IMR-90 (cell line): ENCODE measurements around the gene SLFN12L. TPM values are rescaled to one million over a fixed set of nuclear protein-coding genes. Genes with fewer than 3 reads are reported as not detected.

Source experiments
- ATAC-seq: fragments of 200-7000 bp; cut with Tn5 transposase; 2 replicates; pipeline ENCODE4 v1.9.1; 2020; ENCODE audit warnings: low read depth, mild to moderate bottlenecking, moderate library complexity
- BruUV-seq: library from RNA; stranded (reverse); fragments of 400-500 nt; replicated peaks from 2 replicates; lab custom pipeline; 2021; lab: Mats Ljungman, UMichigan
- CTCF ChIA-PET: fragments of 300-600 bp; formaldehyde crosslinking; extraction: SDS; loops from one replicate; lab custom pipeline; 2021; ENCODE audit warnings: antibody characterized with exemption; lab: Yijun Ruan, JAX
- POLR2A ChIA-PET: fragments of 300-600 bp; sonication (Branson Sonifier 250); formaldehyde crosslinking; loops from one replicate; lab custom pipeline; 2022; ENCODE audit warnings: antibody characterized with exemption; ENCODE audit not compliant: unreplicated experiment; lab: Charles Lee
- DNase-seq: peaks from one replicate; pipeline ENCODE4 v3.0.0; 2013
- H2AFZ ChIP-seq: replicated peaks from 2 replicates; pipeline ENCODE3; 2013; ENCODE audit warnings: low read length, mild to moderate bottlenecking; ENCODE audit not compliant: poor library complexity
- H2AK5ac ChIP-seq: 2 replicates; pipeline ENCODE4 v1.6.1; 2013; ENCODE audit warnings: low read depth, low read length, inconsistent platforms
- H2AK9ac ChIP-seq: replicated peaks from 2 replicates; pipeline ENCODE3; 2013; ENCODE audit warnings: mild to moderate bottlenecking, low read depth, low read length, moderate library complexity; ENCODE audit not compliant: poor library complexity
- H2BK120ac ChIP-seq: 2 replicates; pipeline ENCODE4 v1.6.1; 2013; ENCODE audit warnings: low read depth, low read length, inconsistent platforms
- H2BK15ac ChIP-seq: 3 replicates; pipeline ENCODE4 v1.6.1; 2013; ENCODE audit warnings: low read depth, low read length, inconsistent platforms
- H2BK20ac ChIP-seq: 2 replicates; pipeline ENCODE4 v1.6.1; 2013; ENCODE audit warnings: low read depth, mild to moderate bottlenecking, inconsistent platforms, low read length, moderate library complexity
- H2BK5ac ChIP-seq: 2 replicates; pipeline ENCODE4 v1.6.1; 2013; ENCODE audit warnings: mild to moderate bottlenecking, low read depth, low read length, inconsistent platforms; ENCODE audit not compliant: poor library complexity, severe bottlenecking
- H3K14ac ChIP-seq: replicated peaks from 2 replicates; pipeline ENCODE4 v1.6.1; 2013; ENCODE audit warnings: low read depth, low read length, inconsistent platforms
- H3K18ac ChIP-seq: 2 replicates; pipeline ENCODE4 v1.6.1; 2013; ENCODE audit warnings: low read depth, low read length, control low read depth
- H3K23ac ChIP-seq: 2 replicates; pipeline ENCODE4 v1.6.1; 2013; ENCODE audit warnings: low read depth, low read length, inconsistent platforms
- H3K27ac ChIP-seq: 2 replicates; pipeline ENCODE4 v1.5.1; 2013; ENCODE audit warnings: mild to moderate bottlenecking, control low read depth, low read length; ENCODE audit not compliant: insufficient read depth
- H3K27me3 ChIP-seq: 2 replicates; pipeline ENCODE4 v1.6.1; 2013; ENCODE audit warnings: low read length; ENCODE audit not compliant: control insufficient read depth, insufficient read depth
- H3K36me3 ChIP-seq: 2 replicates; pipeline ENCODE4 v1.6.1; 2013; ENCODE audit warnings: low read length, mixed read lengths; ENCODE audit not compliant: control insufficient read depth, insufficient read depth
- H3K4ac ChIP-seq: 2 replicates; pipeline ENCODE4 v1.6.1; 2013; ENCODE audit warnings: low read depth, low read length, inconsistent platforms
- H3K4me1 ChIP-seq: 2 replicates; pipeline ENCODE4 v1.6.1; 2013; ENCODE audit warnings: low read length, mixed read lengths; ENCODE audit not compliant: control insufficient read depth, insufficient read depth
- H3K4me2 ChIP-seq: 2 replicates; pipeline ENCODE4 v1.6.1; 2013; ENCODE audit warnings: low read depth, mild to moderate bottlenecking, control low read depth, low read length, moderate library complexity
- H3K4me3 ChIP-seq: 2 replicates; pipeline ENCODE4 v1.5.1; 2013; ENCODE audit warnings: low read depth, mild to moderate bottlenecking, control low read depth, low read length, moderate library complexity; ENCODE audit not compliant: insufficient read depth
- H3K56ac ChIP-seq: 2 replicates; pipeline ENCODE4 v1.6.1; 2013; ENCODE audit warnings: low read length, inconsistent platforms; ENCODE audit not compliant: insufficient read depth; ENCODE audit errors: extremely low read depth
- H3K79me1 ChIP-seq, 2 experiments: 2 replicates each; pipeline ENCODE4 v1.6.1; 2013; ENCODE audit warnings: low read length in 2 of 2, inconsistent platforms in 1 of 2, low read depth in 1 of 2
- H3K9ac ChIP-seq: 2 replicates; pipeline ENCODE4 v1.6.1; 2013; ENCODE audit warnings: low read depth, low read length, control low read depth
- H3K9me1 ChIP-seq: 2 replicates; pipeline ENCODE4 v1.6.1; 2013; ENCODE audit warnings: low read length, inconsistent platforms; ENCODE audit not compliant: insufficient read depth
- H3K9me3 ChIP-seq: 2 replicates; pipeline ENCODE4 v1.6.1; 2013; ENCODE audit warnings: low read length; ENCODE audit not compliant: control insufficient read depth, insufficient read depth
- H4K20me1 ChIP-seq: 2 replicates; pipeline ENCODE4 v1.6.1; 2013; ENCODE audit warnings: low read length, inconsistent platforms; ENCODE audit not compliant: insufficient read depth
- H4K5ac ChIP-seq: 2 replicates; pipeline ENCODE4 v1.6.1; 2013; ENCODE audit warnings: mild to moderate bottlenecking, low read depth, low read length, control low read depth
- H4K8ac ChIP-seq, 2 experiments: 2 replicates each; pipeline ENCODE4 v1.6.1; 2013; ENCODE audit warnings: low read depth in 2 of 2, low read length in 2 of 2, control low read depth in 1 of 2, inconsistent platforms in 1 of 2
- H4K91ac ChIP-seq: 2 replicates; pipeline ENCODE4 v1.6.1; 2013; ENCODE audit warnings: low read depth, low read length, inconsistent platforms; ENCODE audit not compliant: insufficient read depth
- BHLHE40 ChIP-seq: fragments of 150-350 bp; IDR thresholded peaks from 2 replicates; pipeline ENCODE4 v1.6.1; 2016; ENCODE audit warnings: mild to moderate bottlenecking, low read depth, low read length
- CEBPB ChIP-seq: IDR thresholded peaks from 2 replicates; pipeline ENCODE4 v1.6.1; 2012; ENCODE audit warnings: low read depth, low read length, improper control_type of control experiment
- CHD1 ChIP-seq: IDR thresholded peaks from 2 replicates; pipeline ENCODE4 v1.6.1; 2012; ENCODE audit warnings: low read depth, low read length, improper control_type of control experiment
- CTCF ChIP-seq: conservative IDR thresholded peaks from 2 replicates; pipeline ENCODE4 v1.5.1; 2012; ENCODE audit warnings: mild to moderate bottlenecking, low read depth, low read length, improper control_type of control experiment
- ELK1 ChIP-seq: fragments of 150-350 bp; IDR thresholded peaks from 2 replicates; pipeline ENCODE4 v1.6.1; 2016; ENCODE audit warnings: low read depth, mild to moderate bottlenecking, low read length, moderate library complexity, borderline replicate concordance
- FOS ChIP-seq: fragments of 150-350 bp; IDR thresholded peaks from 2 replicates; pipeline ENCODE4 v1.6.1; 2016; ENCODE audit warnings: low read depth, low read length
- MAFK ChIP-seq: IDR thresholded peaks from 2 replicates; pipeline ENCODE4 v1.6.1; 2012; ENCODE audit warnings: low read depth, low read length, improper control_type of control experiment
- MAZ ChIP-seq: IDR thresholded peaks from 2 replicates; pipeline ENCODE4 v1.6.1; 2012; ENCODE audit warnings: low read depth, mild to moderate bottlenecking, low read length, improper control_type of control experiment, moderate library complexity, borderline replicate concordance
- MXI1 ChIP-seq: IDR thresholded peaks from 2 replicates; pipeline ENCODE4 v1.6.1; 2012; ENCODE audit warnings: low read depth, mild to moderate bottlenecking, low read length, moderate library complexity, borderline replicate concordance
- NFE2L2 ChIP-seq: fragments of 150-350 bp; IDR thresholded peaks from 2 replicates; pipeline ENCODE4 v1.6.1; 2016; ENCODE audit warnings: low read depth, mild to moderate bottlenecking, low read length
- POLR2A ChIP-seq: IDR thresholded peaks from 2 replicates; pipeline ENCODE4 v1.6.1; 2012; ENCODE audit warnings: mild to moderate bottlenecking, low read depth, low read length
- RAD21 ChIP-seq: IDR thresholded peaks from 2 replicates; pipeline ENCODE4 v1.6.1; 2012; ENCODE audit warnings: low read length, improper control_type of control experiment
- RCOR1 ChIP-seq: IDR thresholded peaks from 2 replicates; pipeline ENCODE4 v1.6.1; 2012; ENCODE audit warnings: mild to moderate bottlenecking, low read length, improper control_type of control experiment; ENCODE audit not compliant: insufficient replicate concordance
- RFX5 ChIP-seq: IDR thresholded peaks from 2 replicates; pipeline ENCODE4 v1.8.0; 2012; ENCODE audit warnings: low read depth, mild to moderate bottlenecking, low read length, moderate library complexity
- SMC3 ChIP-seq: fragments of 150-350 bp; IDR thresholded peaks from 2 replicates; pipeline ENCODE4 v1.6.1; 2016; ENCODE audit warnings: low read depth, mild to moderate bottlenecking, antibody characterized with exemption, low read length, moderate library complexity
- USF2 ChIP-seq: fragments of 150-350 bp; IDR thresholded peaks from 2 replicates; pipeline ENCODE4 v1.6.1; 2017; ENCODE audit warnings: mild to moderate bottlenecking, antibody characterized with exemption, low read length, low read depth
- WGBS, 2 experiments: methylation state at CpG; one replicate each; pipeline versions ENCODE4 v1.1.5 to v1.1.7; 2013; ENCODE audit warnings: missing lambda C conversion rate in 2 of 2; ENCODE audit not compliant: insufficient read length in 1 of 2; ENCODE audit errors: extremely low coverage in 2 of 2; 5-methylcytosine and 5-hydroxymethylcytosine counted together
- dilution Hi-C: fragments of 300-500 bp; cut with HindIII; formaldehyde crosslinking; loops from one replicate; pipeline ENCODE4 v1.14.3; 2018; ENCODE audit warnings: low sequenced_read_pairs; ENCODE audit not compliant: unreplicated experiment
- in situ Hi-C: fragments of 300-500 bp; cut with MboI; formaldehyde crosslinking; loops from 3 replicates; pipeline ENCODE4 v1.14.3; 2019; ENCODE audit warnings: low sequenced_read_pairs, inconsistent platforms, mixed read lengths
- intact Hi-C: fragments of 100-400 bp; cut with micrococcal nuclease; formaldehyde crosslinking; loops from 2 replicates; pipeline ENCODE4 v1.10.0; 2022
- polyA plus RNA-seq, 3 experiments: library from polyadenylated mRNA; depleted of rRNA; stranded (reverse); fragments of >200 nt; gene quantifications; 2 replicates each; pipeline ENCODE4 v1.2.3, GENCODE V29; 2012; ENCODE audit warnings: low replicate concordance in 1 of 3
- total RNA-seq: library from RNA; depleted of rRNA; stranded (reverse); fragments of >200 nt; gene quantifications from 2 replicates; pipeline ENCODE4 v1.2.3, GENCODE V29; 2012

SLFN12L gene
- total and polyA plus RNA-seq, 2 of the 4 experiments (the other 2 are of a cell fraction): 0.18 TPM; not detected in 1

GRCh38 chr17:35429702-35430101, 107.8 kb downstream of the SLFN12L start:
- no peak overlapping the region for H3K27ac ChIP-seq
- H3K9me3 ChIP-seq: no peaks in the 10 kb centered on the region
- no peak overlapping the region for H2BK15ac ChIP-seq
- no peak overlapping the region for H2BK120ac ChIP-seq
- no peak overlapping the region for H3K18ac ChIP-seq
- no peak overlapping the region for H2BK5ac ChIP-seq
- H3K4ac ChIP-seq: no peak overlapping the region
- H4K8ac ChIP-seq: no peak overlapping the region
- ChIA-PET CTCF (no interaction called here), POLR2A (no interaction called here)
- H2AK9ac ChIP-seq: no peak overlapping the region
- WGBS, 2 experiments: 100% methylated on average over 1 of the region's 2 CpGs; no CpG with 5 or more reads in 1 of the 2 experiments
- dilution Hi-C loops: no loop called here
- no peak overlapping the region for H2BK20ac ChIP-seq
- no peak overlapping the region for H3K9ac ChIP-seq
- H3K4me2 ChIP-seq: no peak overlapping the region
- H4K5ac ChIP-seq: no peak overlapping the region
- no peak overlapping the region for H3K23ac ChIP-seq
- H4K91ac ChIP-seq: no peak overlapping the region
- intact Hi-C loops: loop anchor here (2.0 to 10.0 kb wide), 4 partner anchors 103 to 315 kb away; no protein-coding TSS in a partner anchor
- in situ Hi-C loops: no loop called here
- H3K36me3 ChIP-seq: no peaks in the 10 kb centered on the region; the same call in 1 of the 2 replicates
- H3K14ac ChIP-seq: no peak overlapping the region
- H3K56ac ChIP-seq: no peak overlapping the region
- no peak overlapping the region for H2AFZ ChIP-seq
- H2AK5ac ChIP-seq: no peak overlapping the region
- H3K4me3 ChIP-seq: no peak overlapping the region
- H3K27me3 ChIP-seq: no peaks in the 10 kb centered on the region
- H4K20me1 ChIP-seq: peaks cover 8% of the 10 kb centered on the region; the same call in 1 of the 2 replicates
- ATAC-seq (no peak), DNase-seq (no peak)
- peaks cover 4% of the 10 kb centered on the region; the same call in 1 of the 2 replicates for H3K4me1 ChIP-seq
- peaks cover 9% of the 10 kb centered on the region; the same call in 1 of the 2 replicates for H3K9me1 ChIP-seq
- no peak for TF ChIP-seq BHLHE40
- no peak for TF ChIP-seq ELK1
- no peak for TF ChIP-seq NFE2L2
- no peak for TF ChIP-seq MAZ
- no peak for TF ChIP-seq MXI1
- TF ChIP-seq CHD1: no peak
- TF ChIP-seq RCOR1: no peak
- no peak for TF ChIP-seq MAFK
- TF ChIP-seq CTCF: no peak
- no peak for TF ChIP-seq RFX5
- no peak for TF ChIP-seq POLR2A
- TF ChIP-seq FOS: no peak
- TF ChIP-seq SMC3: no peak
- TF ChIP-seq RAD21: no peak
- no peak for TF ChIP-seq CEBPB
- TF ChIP-seq USF2: no peak
- peaks cover 23 to 55% of the 10 kb centered on the region in 2 experiments for H3K79me1 ChIP-seq
- no TSS peak for BruUV-seq
